Ectodermal cell (in vitro differentiated cells): Measurements from ENCODE around the gene CDC42SE2.
"Not testable (repeated sequence)": the region's sequence is repeated elsewhere in the genome, so short reads cannot be mapped to it uniquely, and the experiment has no call there.

Experiments
- H3K27ac ChIP-seq: 2 replicates; pipeline ENCODE4 v1.7.0; 2013; ENCODE audit warnings: mild to moderate bottlenecking, low read depth, low read length; ENCODE audit not compliant: insufficient read depth, poor library complexity, severe bottlenecking
- H3K27me3 ChIP-seq: 2 replicates; pipeline ENCODE4 v1.7.0; 2013; ENCODE audit warnings: mild to moderate bottlenecking, low read length; ENCODE audit not compliant: insufficient read depth, control insufficient read depth, poor library complexity, severe bottlenecking
- H3K36me3 ChIP-seq: one replicate; pipeline ENCODE4 v1.7.0; 2013; ENCODE audit warnings: low read length; ENCODE audit not compliant: control insufficient read depth, insufficient read depth
- H3K4me1 ChIP-seq: one replicate; pipeline ENCODE4 v1.7.0; 2013; ENCODE audit warnings: low read length; ENCODE audit not compliant: control insufficient read depth, insufficient read depth
- H3K4me3 ChIP-seq: 2 replicates; pipeline ENCODE4 v1.7.0; 2013; ENCODE audit warnings: low read depth, low read length, control low read depth; ENCODE audit not compliant: insufficient read depth
- H3K9me3 ChIP-seq: 2 replicates; pipeline ENCODE4 v1.7.0; 2013; ENCODE audit warnings: mild to moderate bottlenecking, low read length, moderate library complexity; ENCODE audit not compliant: control insufficient read depth
- WGBS, 2 experiments: methylation state at CpG; one replicate each; pipeline ENCODE4 v1.1.7; 2013; ENCODE audit warnings: missing lambda C conversion rate in 2 of 2; 5-methylcytosine and 5-hydroxymethylcytosine counted together

CDC42SE2 gene

DNA sequence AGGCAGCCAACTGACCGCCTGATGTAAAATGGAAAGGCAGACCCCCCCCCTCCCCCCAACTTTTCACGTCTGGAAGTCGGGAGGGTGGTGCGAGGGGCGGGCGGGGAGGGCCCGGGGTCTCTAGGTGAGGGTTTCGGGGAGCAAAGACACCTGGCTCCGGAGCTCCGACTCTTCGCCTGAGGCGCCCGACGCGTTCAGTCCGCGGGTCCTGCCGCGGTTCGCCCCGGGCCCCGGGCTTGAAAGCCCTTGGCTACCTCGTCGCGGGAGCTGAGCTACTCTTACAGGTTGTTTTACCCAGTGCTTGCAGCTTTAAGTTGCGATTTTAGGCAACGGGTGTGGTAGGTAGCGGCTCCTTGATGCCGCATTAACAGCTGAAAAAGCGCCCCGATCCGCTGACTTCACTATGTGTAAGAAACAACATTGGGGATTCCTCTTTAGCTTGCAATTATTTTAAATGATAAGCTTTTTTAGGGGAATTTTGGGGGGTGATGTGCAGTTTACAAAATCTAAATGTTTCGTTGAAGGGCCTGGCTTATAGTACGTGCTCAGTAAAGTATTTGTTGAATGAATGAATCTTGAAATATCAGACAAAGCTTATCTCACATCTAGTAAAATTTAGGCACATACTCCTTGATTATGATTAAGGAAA, 722 bp downstream of the CDC42SE2 start:
- Histone ChIP-seq H3K27me3 (no peaks in the 10 kb centered on the region), H3K36me3 (no peaks in the 10 kb centered on the region), H3K4me1 (no peaks in the 10 kb centered on the region), H3K9me3 (no peaks in the 10 kb centered on the region), H3K4me3 (peak overlapping the region; percentile 94), H3K27ac (peak overlapping the region; percentile 95)
- 0 to 1% methylated on average over 32 to 34 of the region's 34 CpGs for WGBS, 2 experiments

DNA sequence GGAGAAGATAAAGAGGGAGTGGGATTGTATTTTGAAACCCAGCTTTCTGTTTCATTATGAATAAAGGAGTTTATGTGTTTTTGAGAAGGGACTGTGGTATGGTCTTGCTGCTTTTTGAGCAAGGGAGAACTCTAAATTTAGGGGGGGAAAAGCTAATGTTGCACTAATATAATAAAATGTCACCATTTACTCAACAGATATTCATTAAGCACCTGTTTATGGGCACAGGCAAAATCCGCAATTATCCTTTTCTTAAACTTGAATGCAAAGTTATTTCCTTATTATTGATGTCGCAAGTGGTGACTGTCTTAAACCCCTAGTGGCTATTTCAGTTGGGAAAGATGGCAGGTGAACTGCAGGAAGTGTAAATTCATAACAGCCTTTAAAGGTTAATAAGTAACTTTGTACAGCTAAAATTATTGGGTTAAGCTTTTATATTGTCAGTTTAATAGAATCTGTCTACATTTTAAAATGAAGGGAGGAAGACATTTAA, 1.5 kb downstream of the CDC42SE2 start:
- Histone ChIP-seq H3K36me3 (no peaks in the 10 kb centered on the region), H3K27ac (no peak overlapping the region), H3K27me3 (no peaks in the 10 kb centered on the region), H3K9me3 (no peaks in the 10 kb centered on the region), H3K4me1 (no peaks in the 10 kb centered on the region), H3K4me3 (peak overlapping the region; percentile 94)
- 29 to 35% methylated on average over 1 to 2 of the region's 2 CpGs for WGBS, 2 experiments

- WGBS, 2 experiments, result 90 to 91% methylated on average over 15 to 16 of the region's 16 CpGs
- Histone ChIP-seq H3K27me3 (no peaks in the 10 kb centered on the region), H3K4me1 (no peaks in the 10 kb centered on the region), H3K9me3 (no peaks in the 10 kb centered on the region), H3K4me3 (no peak overlapping the region), H3K36me3 (no peaks in the 10 kb centered on the region), H3K27ac (no peak overlapping the region)
Observed at GRCh38 chr5:131266370-131267060, 2.7 kb downstream of the CDC42SE2 start.

DNA sequence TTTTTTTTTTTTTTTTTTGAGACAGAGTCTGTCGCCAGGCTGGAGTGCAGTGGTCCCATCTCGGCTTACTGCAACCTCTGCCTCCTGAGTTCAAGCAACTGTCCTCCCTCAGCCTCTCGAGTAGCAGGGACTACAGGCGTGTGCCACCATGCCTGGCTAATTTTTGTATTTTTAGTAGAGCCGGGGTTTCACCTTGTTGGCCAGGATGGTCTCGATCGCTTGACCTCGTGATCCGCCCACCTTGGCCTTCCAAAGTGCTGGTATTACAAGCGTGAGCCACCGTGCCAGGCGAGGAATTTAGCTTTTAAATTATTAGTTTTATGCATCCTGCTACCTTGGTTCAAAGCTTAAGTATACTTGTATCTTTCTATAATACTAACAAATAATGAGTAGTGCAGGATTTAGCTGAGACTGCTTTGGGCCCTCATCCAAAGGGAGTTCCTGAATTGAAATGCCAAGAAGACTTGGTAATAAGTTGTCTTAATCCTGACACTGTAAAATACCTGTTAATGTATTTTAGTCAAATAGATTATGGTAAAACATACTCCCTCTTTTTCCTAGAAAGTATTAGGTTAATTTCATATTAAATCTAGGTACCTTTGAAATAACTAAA, 5.0 kb downstream of the CDC42SE2 start:
- no peaks in the 10 kb centered on the region for H3K9me3 ChIP-seq
- no peaks in the 10 kb centered on the region for H3K36me3 ChIP-seq
- H3K27me3 ChIP-seq, result no peaks in the 10 kb centered on the region
- H3K4me3 ChIP-seq, result no peak overlapping the region
- no peaks in the 10 kb centered on the region for H3K4me1 ChIP-seq
- WGBS, 2 experiments, result 94% methylated on average over 12 of the region's 12 CpGs
- no peak overlapping the region for H3K27ac ChIP-seq

GRCh38 chr5:131270809-131271208, 7.0 kb downstream of the CDC42SE2 start:
- no peaks in the 10 kb centered on the region for H3K4me1 ChIP-seq
- WGBS, 2 experiments, result 96% methylated on average over 2 of the region's 2 CpGs
- no peaks in the 10 kb centered on the region for H3K27me3 ChIP-seq
- H3K9me3 ChIP-seq, result no peaks in the 10 kb centered on the region
- no peak overlapping the region for H3K4me3 ChIP-seq
- H3K36me3 ChIP-seq, result no peaks in the 10 kb centered on the region
- no peak overlapping the region for H3K27ac ChIP-seq

DNA sequence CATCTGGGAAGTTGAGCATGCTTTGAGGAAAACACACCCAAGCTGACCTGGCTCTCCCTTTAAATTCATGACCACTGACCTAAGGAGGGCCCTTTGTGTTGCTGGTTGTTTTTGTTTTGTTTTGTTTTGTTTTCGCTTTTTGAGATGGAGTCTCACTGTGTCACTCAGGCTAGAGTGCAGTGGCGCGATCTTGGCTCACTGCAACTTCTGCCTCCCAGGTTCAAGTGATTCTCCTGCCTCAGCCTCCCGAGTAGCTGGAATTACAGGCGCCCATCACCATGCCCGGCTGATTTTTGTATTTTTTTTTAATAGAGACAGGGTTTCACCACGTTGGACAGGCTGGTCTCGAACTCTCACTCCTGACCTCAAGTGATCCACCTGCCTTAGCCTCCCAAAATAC, 8.0 kb downstream of the CDC42SE2 start:
- WGBS, 2 experiments, result 94 to 95% methylated on average over 8 of the region's 8 CpGs
- not testable (repeated sequence) for H3K27me3 ChIP-seq, H3K9me3 ChIP-seq, H3K4me3 ChIP-seq, H3K27ac ChIP-seq, H3K36me3 ChIP-seq, H3K4me1 ChIP-seq

GRCh38 chr5:131272307-131272706, 8.5 kb downstream of the CDC42SE2 start:
- H3K36me3 ChIP-seq, result no peaks in the 10 kb centered on the region
- no peak overlapping the region for H3K4me3 ChIP-seq
- 88 to 93% methylated on average over 5 of the region's 5 CpGs for WGBS, 2 experiments
- no peaks in the 10 kb centered on the region for H3K9me3 ChIP-seq
- no peaks in the 10 kb centered on the region for H3K27me3 ChIP-seq
- no peaks in the 10 kb centered on the region for H3K4me1 ChIP-seq
- H3K27ac ChIP-seq, result no peak overlapping the region

GRCh38 chr5:131272724-131273123, 8.9 kb downstream of the CDC42SE2 start:
- Histone ChIP-seq H3K36me3 (no peaks in the 10 kb centered on the region), H3K4me1 (no peaks in the 10 kb centered on the region), H3K9me3 (no peaks in the 10 kb centered on the region), H3K27me3 (no peaks in the 10 kb centered on the region), H3K4me3 (no peak overlapping the region), H3K27ac (no peak overlapping the region)
- 89 to 100% methylated on average over 2 of the region's 2 CpGs for WGBS, 2 experiments

- 94 to 97% methylated on average over 6 of the region's 6 CpGs for WGBS, 2 experiments
- Histone ChIP-seq H3K4me3 (no peak overlapping the region), H3K27me3 (no peaks in the 10 kb centered on the region), H3K36me3 (no peaks in the 10 kb centered on the region), H3K9me3 (no peaks in the 10 kb centered on the region), H3K27ac (no peak overlapping the region), H3K4me1 (no peaks in the 10 kb centered on the region)
Observed at GRCh38 chr5:131274326-131275063, 10.6 kb downstream of the CDC42SE2 start.

GRCh38 chr5:131276072-131276471, 12.2 kb downstream of the CDC42SE2 start:
- Histone ChIP-seq H3K4me1 (no peaks in the 10 kb centered on the region), H3K4me3 (no peak overlapping the region), H3K27ac (no peak overlapping the region), H3K36me3 (no peaks in the 10 kb centered on the region), H3K27me3 (no peaks in the 10 kb centered on the region), H3K9me3 (no peaks in the 10 kb centered on the region)
- WGBS, 2 experiments, result 82 to 99% methylated on average over 6 of the region's 6 CpGs
